ENCODE data around the gene LRRK1.

LRRK1 gene

GRCh38 chr15:101009176-101009575 lies 90.0 kb downstream of the LRRK1 start:
- Histone ChIP-seq H3K36me3 (no peaks in the 10 kb centered on the region), H3K4me1 (no peaks in the 10 kb centered on the region; the same call in 1 of the 2 replicates), H3K9me3 (no peaks in the 10 kb centered on the region), H3K27me3 (no peaks in the 10 kb centered on the region), H3K4me3 (ENCODE audit: low read depth, low read length) (peak overlapping the region; percentile 86)
- TF ChIP-seq CTCF (IDR thresholded peaks at IDR 0.05; ENCODE audit: low read depth, low read length) = no peak
- DNase-seq = no peak

- Histone ChIP-seq H3K36me3 (no peaks in the 10 kb centered on the region), H3K27me3 (no peaks in the 10 kb centered on the region), H3K9me3 (no peaks in the 10 kb centered on the region), H3K4me1 (no peaks in the 10 kb centered on the region; the same call in 1 of the 2 replicates), H3K4me3 (ENCODE audit: low read depth, low read length) (no peak overlapping the region)
- no peak for TF ChIP-seq CTCF (IDR thresholded peaks at IDR 0.05; ENCODE audit: low read depth, low read length)
- DNase-seq = no peak
These were observed 91.6 kb downstream of the LRRK1 start for GRCh38 chr15:101010781-101011180.

- no peak for TF ChIP-seq CTCF (IDR thresholded peaks at IDR 0.05; ENCODE audit: low read depth, low read length)
- H3K4me1 ChIP-seq = no peaks in the 10 kb centered on the region; the same call in 1 of the 2 replicates
- no peaks in the 10 kb centered on the region for H3K36me3 ChIP-seq
- DNase-seq = no peak
- no peaks in the 10 kb centered on the region for H3K9me3 ChIP-seq
- no peak overlapping the region for H3K4me3 ChIP-seq (ENCODE audit: low read depth, low read length)
- no peaks in the 10 kb centered on the region for H3K27me3 ChIP-seq
These were observed 93.4 kb downstream of the LRRK1 start for GRCh38 chr15:101012326-101013200.

- DNase-seq = no peak
- TF ChIP-seq CTCF (IDR thresholded peaks at IDR 0.05; ENCODE audit: low read depth, low read length) = no peak
- H3K27me3 ChIP-seq = no peaks in the 10 kb centered on the region
- H3K9me3 ChIP-seq = no peaks in the 10 kb centered on the region
- H3K4me1 ChIP-seq = no peaks in the 10 kb centered on the region; the same call in 1 of the 2 replicates
- H3K4me3 ChIP-seq (ENCODE audit: low read depth, low read length) = no peak overlapping the region
- H3K36me3 ChIP-seq = no peaks in the 10 kb centered on the region
These were observed 94.0 kb downstream of the LRRK1 start for GRCh38 chr15:101013201-101013550.

DNA sequence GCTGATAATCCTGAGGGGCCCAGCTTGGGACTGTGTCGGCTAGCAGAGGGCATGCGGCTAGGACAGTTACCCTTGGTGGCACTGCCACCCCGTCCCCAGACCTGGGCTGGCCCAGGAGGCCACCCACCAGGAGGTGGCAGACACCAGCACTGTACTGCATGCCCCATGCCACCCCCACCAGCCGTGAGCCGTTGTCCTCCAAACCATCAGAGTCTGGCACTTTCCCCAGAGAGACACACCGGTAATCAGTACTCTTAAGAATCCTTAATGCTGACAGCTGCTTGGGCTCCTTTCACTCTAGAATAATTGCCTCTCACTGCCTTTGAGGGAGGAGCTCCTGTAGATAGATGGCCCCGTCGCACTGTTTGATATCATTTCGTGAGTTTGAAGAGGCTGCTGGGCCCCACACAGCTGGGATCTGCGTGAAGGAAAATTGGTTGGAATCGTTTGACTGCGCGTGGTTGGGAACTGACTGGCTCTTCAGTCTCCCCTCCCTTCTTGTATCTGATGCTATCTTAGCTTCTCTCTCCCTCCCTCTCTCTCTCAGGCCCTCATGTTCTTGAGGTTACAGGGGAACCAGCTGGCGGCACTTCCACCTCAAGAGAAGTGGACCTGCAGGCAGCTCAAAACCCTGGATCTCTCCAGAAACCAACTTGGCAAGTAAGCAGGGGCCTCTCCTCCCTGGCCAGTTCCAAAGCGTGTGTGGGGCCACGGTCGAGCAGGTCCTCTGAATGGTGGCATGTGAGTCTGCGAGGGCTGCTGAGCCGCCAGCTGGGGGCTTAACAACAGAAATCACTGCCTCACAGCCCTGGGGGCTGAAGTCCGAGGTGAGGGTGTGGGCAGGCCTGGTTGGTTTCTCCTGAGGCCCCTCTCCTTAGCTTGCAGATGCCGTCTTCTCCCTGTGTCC lies 94.9 kb downstream of the LRRK1 start:
- Histone ChIP-seq H3K27me3 (no peaks in the 10 kb centered on the region), H3K4me3 (ENCODE audit: low read depth, low read length) (no peak overlapping the region), H3K36me3 (no peaks in the 10 kb centered on the region), H3K4me1 (no peaks in the 10 kb centered on the region; the same call in 1 of the 2 replicates), H3K9me3 (no peaks in the 10 kb centered on the region)
- DNase-seq = peak; percentile 37
- TF ChIP-seq CTCF (IDR thresholded peaks at IDR 0.05; ENCODE audit: low read depth, low read length) = no peak
